HG03460 (cell line): Measurements from ENCODE around the gene HSPH1.
"Not testable (repeated sequence)": the region's sequence is repeated elsewhere in the genome, so short reads cannot be mapped to it uniquely, and the experiment has no call there.

ENCODE experiments used
- ATAC-seq: cut with Tn5 transposase; IDR thresholded peaks from one replicate; pipeline ENCODE4 v1.9.1; 2021; ENCODE audit not compliant: unreplicated experiment

The HSPH1 gene

DNA sequence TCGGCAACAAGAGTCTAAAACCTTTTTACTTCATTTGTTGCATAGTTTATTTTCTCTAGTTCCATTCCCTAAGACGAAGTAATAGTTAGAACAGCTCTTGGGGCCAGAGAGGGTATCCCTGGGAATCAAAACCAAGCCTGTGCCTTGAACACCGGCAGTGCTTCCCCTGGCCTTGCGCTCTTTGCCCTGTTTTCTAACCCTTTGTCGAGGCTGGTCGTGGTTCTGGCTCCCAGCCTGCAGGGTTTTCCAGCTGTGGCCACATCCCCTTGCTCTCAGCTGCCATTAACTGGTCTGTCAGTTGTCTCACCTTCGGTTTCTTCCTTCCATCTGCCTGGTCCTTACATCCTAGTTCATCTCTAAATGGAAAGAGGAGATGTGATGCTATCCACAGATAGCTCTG is 61.0 kb downstream of the HSPH1 start:
- ATAC-seq: no peak

- not testable (repeated sequence) for ATAC-seq
Measured at GRCh38 chr13:31097911-31098434, 63.7 kb downstream of the HSPH1 start.

DNA sequence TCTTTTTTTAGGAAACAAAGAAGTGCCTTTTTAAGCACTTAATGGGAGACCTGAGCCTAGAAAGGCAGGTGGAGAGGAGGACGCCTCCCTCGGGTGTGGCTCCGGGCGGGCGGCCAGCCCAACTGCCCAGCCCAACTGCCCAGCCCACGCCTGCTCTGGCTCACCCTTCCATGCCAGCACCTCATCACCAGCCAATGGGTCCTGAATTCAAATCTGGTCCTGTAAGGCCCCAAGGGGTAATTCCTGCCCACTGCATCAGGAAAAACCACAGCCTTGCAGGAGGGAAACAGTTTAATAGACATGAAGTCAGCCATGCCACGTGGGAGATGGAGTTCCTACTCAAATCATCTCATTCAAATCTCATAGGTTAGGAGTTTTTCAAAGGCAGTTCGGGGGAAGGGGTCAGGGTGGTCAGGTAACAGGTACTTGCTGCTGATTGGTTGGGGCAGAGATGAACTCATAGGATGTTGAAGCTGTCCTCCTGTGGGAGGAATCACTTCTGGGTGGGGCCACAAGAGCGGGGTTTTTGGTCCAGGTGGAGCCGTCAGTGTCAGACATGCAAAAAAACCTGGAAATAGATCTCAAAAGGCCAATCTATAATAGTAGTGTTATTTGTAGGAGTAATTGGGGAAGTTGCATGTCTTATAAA is 64.9 kb downstream of the HSPH1 start:
- ATAC-seq: no peak

DNA sequence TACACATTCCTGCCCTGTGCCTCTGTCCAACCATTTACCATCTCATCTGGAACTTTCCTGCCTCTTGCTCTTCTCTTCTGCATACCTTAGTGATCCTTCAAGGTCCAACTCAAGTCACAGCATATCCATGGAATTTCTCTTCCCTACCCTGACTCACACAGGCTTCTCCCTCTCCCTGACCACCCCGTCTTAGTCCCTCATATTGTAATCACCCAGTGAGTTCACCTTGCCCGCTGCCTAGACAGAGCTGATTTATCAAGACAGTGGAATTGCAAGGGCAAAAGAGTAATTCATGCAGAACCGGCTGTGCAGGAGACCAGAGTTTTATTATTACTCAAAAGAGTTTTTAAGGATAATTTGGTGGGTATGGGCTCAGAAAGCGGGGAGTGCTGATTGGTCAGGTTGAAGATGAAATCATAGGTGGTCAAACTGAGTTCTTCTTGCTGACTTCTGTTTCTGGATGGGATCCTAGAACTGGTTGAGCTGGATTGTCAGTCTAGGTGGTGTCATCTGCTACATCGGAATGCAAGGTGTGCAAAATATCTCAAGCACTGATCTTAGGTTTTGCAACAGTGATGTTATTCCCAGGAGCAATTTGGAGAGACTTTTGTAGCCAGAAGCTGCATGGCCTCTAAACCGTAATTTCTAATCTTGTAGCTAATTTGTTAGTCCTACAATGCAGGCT is 67.2 kb downstream of the HSPH1 start:
- ATAC-seq: no peak

DNA sequence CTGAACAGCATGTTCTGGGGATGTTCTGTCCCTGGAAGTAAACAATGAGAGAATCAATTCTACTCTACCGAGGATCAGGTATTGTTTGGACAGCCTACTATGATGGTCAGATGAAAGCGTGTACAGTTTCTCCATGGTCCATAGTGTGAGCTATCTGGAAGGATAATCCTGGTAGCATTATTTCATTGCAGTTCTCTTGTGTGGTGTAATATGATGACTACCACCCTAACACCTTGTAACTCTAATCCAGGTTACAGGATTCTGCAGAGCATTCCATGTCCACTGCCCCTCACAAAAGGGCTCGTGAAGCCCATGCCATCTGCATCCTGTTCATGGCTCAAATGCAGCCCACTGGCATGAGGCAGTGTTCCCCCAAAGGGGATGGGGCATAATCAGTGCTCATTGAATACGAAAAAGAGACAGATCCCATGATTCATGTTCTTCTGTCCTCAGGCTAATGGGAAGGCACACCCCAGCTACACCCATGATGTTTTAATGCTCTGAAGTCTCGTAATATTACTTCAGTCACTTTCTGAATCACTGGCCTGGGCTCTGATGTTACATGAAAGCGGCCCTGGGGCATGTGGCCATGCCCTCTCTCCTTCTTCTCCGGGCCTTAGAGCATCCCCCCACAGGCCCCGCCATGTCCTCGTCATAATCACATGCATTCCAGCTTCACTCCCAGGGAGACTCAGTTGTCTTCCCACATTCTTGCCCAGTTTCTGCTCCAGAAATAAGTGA is 68.4 kb downstream of the HSPH1 start:
- ATAC-seq: no peak

DNA sequence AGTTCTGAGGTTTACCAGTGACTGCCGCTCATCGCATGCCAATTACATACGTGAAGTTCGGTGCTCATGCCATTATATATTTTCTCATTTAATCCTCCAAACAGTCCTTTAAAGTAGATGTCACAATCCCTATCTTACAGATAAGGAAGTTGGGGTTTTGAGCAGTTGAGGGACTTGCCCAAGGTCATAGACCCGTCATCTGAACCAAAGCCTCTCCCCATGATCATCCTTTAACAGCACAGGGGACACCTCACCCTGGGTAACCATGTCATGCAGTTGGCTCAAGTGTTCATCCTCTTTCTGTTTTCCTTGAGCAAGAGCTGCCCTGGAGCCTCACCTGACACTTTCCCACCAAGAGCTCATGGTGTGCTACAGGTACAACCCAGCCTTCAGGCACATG is 69.1 kb downstream of the HSPH1 start:
- ATAC-seq: no peak

DNA sequence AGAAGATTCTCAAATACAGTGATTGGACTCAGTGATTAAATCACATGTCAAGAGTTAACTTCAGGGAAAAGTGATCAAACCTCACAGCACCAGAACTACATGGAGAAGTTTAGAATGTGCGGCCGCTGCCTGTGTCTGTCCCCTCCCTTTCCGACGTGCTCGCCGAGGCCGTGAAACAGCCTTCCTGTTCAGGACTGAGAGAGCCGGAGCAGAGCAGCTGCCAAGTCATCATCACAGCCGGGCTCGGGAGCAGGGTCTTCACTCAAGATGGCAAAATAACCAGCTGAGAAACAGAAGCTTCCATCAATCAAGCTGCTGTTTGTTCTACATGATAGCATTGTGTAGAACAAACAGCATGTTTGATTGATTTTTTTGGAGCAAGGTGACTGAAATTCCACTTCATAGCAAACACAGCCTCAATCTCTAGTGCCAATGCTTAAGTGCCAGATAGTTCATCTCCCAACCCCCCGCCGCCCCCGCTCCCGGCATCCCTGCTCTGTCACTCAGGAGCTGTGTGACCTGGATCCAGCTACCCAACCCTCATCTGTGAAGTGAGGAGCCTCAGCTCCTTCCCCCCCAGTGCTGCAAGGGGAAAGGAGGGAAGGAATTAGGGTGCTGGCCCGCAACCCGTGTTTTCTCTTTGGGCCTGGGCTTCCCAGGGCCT is 70.6 kb downstream of the HSPH1 start:
- ATAC-seq: no peak

DNA sequence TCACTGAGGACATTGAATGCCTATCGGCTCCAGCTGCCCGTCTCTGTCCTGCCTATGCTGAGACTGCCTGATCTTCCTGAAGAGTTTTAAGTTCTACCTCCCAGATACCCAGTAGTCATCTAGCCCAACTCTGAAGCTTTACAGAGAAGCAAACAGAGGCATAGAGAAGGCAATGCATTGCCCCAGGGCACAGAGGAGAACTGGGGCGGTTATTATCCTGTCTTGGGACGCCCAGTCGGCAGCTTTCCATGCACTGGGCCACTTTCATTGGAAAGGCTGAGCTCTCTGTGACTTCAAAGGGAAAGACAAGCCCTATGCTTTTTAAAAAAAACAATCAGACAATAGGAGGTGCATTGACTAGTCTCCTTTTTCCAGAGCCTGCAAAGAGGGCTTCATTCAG is 71.6 kb downstream of the HSPH1 start:
- no peak for ATAC-seq

DNA sequence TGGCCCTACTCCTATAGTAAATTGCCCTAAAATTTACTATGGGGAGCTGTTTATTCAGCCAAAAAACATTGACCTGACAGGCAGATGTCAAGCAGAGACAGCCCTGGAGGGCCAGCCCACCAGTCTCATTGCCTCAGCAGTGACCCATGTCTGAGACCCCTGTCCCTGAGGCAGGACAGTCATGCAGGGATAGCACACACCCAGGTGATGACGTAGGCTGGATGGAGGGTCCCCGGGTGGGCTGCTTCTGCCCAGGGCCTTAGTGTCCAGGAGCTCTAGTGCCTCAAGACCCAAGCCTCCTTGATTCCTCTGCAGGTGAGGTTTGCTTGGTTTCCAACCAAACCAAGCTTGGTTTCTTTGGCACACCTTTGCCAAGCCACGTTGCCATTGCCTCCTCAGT is 72.1 kb downstream of the HSPH1 start:
- no peak for ATAC-seq

DNA sequence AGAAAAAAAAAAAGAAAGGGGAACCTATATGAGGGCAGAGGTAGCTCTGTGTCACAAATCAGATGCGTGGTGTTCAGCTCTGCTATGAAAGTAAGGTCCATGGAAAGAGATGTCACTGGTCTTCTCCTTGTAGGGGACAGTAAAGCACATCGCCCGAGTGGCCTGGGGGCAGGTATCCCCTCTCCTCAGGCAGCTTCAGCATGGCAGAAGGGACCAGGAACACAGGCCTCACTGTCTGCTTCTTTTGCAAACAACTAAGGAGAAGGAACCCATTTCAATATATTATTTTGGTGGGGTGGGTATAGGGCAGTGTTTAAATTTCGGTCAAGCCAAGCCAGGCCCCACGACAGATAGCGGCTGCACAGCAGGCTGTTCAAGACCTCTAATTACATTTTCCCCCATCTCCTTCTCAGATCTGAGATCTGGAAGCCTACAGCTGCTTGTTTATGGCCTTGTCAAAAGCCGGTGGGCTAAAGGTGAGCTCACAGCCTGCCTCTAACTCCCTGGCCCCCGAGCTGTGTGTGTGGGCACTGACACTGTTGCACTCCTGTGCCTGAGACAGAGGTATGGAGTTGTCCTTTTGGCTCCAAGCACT is 72.8 kb downstream of the HSPH1 start:
- ATAC-seq: no peak
